ENCODE data around the gene SPEF2. TPM values are rescaled to one million over a fixed set of nuclear protein-coding genes. Genes with fewer than 3 reads are reported as not detected.
A peak's percentile ranks its signal among the peaks of the same experiment; 100 is the strongest.

SPEF2 gene
- total RNA-seq, 1 donor from 2014 or later: 3.4 TPM

DNA sequence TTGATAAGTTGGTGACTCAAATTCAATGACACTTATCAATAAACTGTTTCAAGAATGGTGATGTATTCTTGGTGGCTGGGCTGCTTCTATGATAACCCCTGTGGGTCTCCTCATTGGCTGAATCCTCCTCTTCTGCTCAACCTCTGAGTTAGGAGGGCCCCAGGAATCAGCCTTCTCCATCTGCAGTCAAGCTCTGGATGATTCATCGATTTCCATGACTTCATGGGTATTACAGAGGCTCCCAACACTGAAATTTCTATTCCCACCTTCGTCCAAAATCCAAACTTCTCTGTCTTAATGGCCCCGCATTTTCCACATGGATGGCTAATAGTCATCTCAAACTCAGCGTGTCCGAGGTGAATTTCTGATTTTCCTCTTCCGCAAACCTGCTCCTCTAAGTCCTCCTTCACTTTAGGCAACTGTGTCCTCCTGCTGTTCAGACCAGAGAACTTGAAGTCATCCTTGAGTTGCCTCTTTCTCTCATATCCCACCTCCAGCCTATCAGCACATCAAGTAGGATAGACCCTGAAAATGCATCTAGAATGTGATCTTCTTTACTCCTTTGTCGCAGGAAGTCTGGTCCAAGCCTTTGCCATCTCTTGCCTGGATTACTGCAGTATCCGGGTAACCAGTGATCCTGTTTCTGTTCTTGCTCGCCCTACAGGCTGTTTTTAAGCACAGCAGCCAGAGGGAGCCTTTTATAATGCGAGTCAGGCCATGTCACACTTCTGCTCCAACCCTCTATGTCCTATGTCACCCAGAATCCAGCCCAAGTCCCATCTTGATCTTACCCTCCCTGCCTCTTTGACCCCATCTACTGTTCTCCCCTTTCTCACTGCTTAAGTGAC is 197.7 kb downstream of the SPEF2 start:
- H3K4me3 Mint-ChIP-seq (ENCODE audit: unreplicated experiment): no peak overlapping the region
- no peaks in the 10 kb centered on the region for H3K27me3 ChIP-seq (ENCODE audit: insufficient read depth, low read length)
- TF ChIP-seq, protein P1, sequence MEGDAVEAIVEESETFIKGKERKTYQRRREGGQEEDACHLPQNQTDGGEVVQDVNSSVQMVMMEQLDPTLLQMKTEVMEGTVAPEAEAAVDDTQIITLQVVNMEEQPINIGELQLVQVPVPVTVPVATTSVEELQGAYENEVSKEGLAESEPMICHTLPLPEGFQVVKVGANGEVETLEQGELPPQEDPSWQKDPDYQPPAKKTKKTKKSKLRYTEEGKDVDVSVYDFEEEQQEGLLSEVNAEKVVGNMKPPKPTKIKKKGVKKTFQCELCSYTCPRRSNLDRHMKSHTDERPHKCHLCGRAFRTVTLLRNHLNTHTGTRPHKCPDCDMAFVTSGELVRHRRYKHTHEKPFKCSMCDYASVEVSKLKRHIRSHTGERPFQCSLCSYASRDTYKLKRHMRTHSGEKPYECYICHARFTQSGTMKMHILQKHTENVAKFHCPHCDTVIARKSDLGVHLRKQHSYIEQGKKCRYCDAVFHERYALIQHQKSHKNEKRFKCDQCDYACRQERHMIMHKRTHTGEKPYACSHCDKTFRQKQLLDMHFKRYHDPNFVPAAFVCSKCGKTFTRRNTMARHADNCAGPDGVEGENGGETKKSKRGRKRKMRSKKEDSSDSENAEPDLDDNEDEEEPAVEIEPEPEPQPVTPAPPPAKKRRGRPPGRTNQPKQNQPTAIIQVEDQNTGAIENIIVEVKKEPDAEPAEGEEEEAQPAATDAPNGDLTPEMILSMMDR (IDR thresholded peaks at IDR 0.05; ENCODE audit: insufficient read depth, low read depth, low read length): peak; percentile 37
- no peak for TF ChIP-seq EZH2 (IDR thresholded peaks at IDR 0.05; ENCODE audit: insufficient read depth, low read length)
- no peaks in the 10 kb centered on the region for H3K36me3 Mint-ChIP-seq (ENCODE audit: low read depth, unreplicated experiment)
- no peaks in the 10 kb centered on the region for H4K20me1 ChIP-seq (ENCODE audit: insufficient read depth, low read length)
- no peak for FAIRE-seq
- H3K79me2 ChIP-seq (ENCODE audit: insufficient read depth, low read length): no peaks in the 10 kb centered on the region
- H3K4me1 ChIP-seq (ENCODE audit: insufficient read depth, low read length): no peaks in the 10 kb centered on the region
- no peaks in the 10 kb centered on the region for H3K9me3 ChIP-seq (ENCODE audit: insufficient read depth, low read depth, low read length)
- DNase-seq (ENCODE audit: low read depth): no peak
- no peaks in the 10 kb centered on the region for H3K27me3 Mint-ChIP-seq (ENCODE audit: low read depth, unreplicated experiment)
- no peaks in the 10 kb centered on the region for H3K36me3 ChIP-seq (ENCODE audit: insufficient read depth, low read length)
- H3K9ac ChIP-seq (ENCODE audit: low read length): no peak overlapping the region
- H3K27ac Mint-ChIP-seq (ENCODE audit: unreplicated experiment): no peak overlapping the region
- no peak overlapping the region for H3K4me3 ChIP-seq (ENCODE audit: insufficient read depth, low read depth, low read length)
- H3K4me2 ChIP-seq (ENCODE audit: low read length): no peak overlapping the region
- H3K9me3 Mint-ChIP-seq (ENCODE audit: unreplicated experiment): no peaks in the 10 kb centered on the region
- peaks cover 4% of the 10 kb centered on the region for H3K4me1 Mint-ChIP-seq (ENCODE audit: low read depth, unreplicated experiment)
- no peak overlapping the region for H2AFZ ChIP-seq (ENCODE audit: low read depth, low read length)
- no peak overlapping the region for H3K27ac ChIP-seq (ENCODE audit: low read depth, low read length)

DNA sequence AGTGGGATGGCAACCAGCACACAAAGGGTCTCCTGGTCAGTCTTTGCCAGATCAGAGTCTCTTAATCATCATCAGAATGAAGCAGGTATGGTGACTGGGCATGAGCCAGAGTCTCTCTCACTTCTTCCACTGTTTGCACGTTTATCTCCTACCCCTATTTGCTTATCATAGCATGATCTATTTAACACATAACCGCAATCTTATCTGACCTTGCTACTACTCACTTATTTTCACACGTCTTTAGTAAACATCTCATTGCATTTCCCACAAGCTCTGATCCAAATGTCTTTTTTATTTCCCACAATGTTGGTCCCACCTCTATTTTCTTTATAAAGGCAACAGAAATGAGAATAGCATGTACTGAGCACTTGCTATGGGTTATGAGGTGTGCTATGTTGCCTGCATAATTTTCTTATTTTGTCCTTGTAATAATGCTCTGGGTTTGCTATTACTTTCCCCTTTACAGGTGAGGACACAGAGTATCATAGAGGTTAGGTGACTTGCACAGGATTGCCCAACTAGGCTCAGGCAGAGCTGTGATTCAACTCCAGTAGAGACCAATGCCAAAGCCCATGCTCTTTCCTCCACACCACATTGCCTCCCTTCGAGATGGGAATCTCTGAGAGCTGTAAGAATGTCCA is 199.3 kb downstream of the SPEF2 start:
- no peak for DNase-seq (ENCODE audit: low read depth)
- no peaks in the 10 kb centered on the region for H3K36me3 ChIP-seq (ENCODE audit: insufficient read depth, low read length)
- H2AFZ ChIP-seq (ENCODE audit: low read depth, low read length): no peak overlapping the region
- Mint-ChIP-seq H3K36me3 (ENCODE audit: low read depth, unreplicated experiment) (no peaks in the 10 kb centered on the region), H3K9me3 (ENCODE audit: unreplicated experiment) (peaks cover 3% of the 10 kb centered on the region), H3K27me3 (ENCODE audit: low read depth, unreplicated experiment) (no peaks in the 10 kb centered on the region), H3K4me3 (ENCODE audit: unreplicated experiment) (no peak overlapping the region), H3K4me1 (ENCODE audit: low read depth, unreplicated experiment) (no peaks in the 10 kb centered on the region), H3K27ac (ENCODE audit: unreplicated experiment) (no peak overlapping the region)
- FAIRE-seq: no peak
- TF ChIP-seq, protein P1 (IDR thresholded peaks at IDR 0.05; ENCODE audit: insufficient read depth, low read depth, low read length): no peak
- no peaks in the 10 kb centered on the region for H3K27me3 ChIP-seq (ENCODE audit: insufficient read depth, low read length)
- H3K4me3 ChIP-seq (ENCODE audit: insufficient read depth, low read depth, low read length): no peak overlapping the region
- no peaks in the 10 kb centered on the region for H3K9me3 ChIP-seq (ENCODE audit: insufficient read depth, low read depth, low read length)
- H3K4me1 ChIP-seq (ENCODE audit: insufficient read depth, low read length): no peaks in the 10 kb centered on the region
- H3K4me2 ChIP-seq (ENCODE audit: low read length): no peak overlapping the region
- no peak overlapping the region for H3K27ac ChIP-seq (ENCODE audit: low read depth, low read length)
- no peak overlapping the region for H3K9ac ChIP-seq (ENCODE audit: low read length)
- no peaks in the 10 kb centered on the region for H3K79me2 ChIP-seq (ENCODE audit: insufficient read depth, low read length)
- H4K20me1 ChIP-seq (ENCODE audit: insufficient read depth, low read length): no peaks in the 10 kb centered on the region

DNA sequence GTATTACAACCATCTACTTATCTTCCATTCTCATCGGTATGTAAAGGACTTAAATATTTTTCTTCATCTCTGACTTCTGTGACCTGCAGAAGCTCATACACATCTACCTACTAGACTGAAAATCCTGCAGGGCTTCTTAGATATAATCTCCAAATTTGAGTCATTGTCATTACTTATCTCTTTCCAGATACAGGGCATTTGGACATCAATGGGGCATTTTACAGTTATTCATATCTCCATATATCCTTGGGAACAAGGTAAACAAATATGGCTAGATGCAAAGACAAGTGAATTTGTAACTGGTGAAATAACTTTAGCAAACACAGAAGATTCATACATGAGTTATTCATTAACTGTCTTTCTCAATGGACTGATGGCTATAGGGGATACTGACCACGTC is 201.4 kb downstream of the SPEF2 start:
- no peak overlapping the region for H3K4me3 Mint-ChIP-seq (ENCODE audit: unreplicated experiment)
- no peaks in the 10 kb centered on the region for H3K4me1 Mint-ChIP-seq (ENCODE audit: low read depth, unreplicated experiment)
- no peak for DNase-seq (ENCODE audit: low read depth)
- H3K4me2 ChIP-seq (ENCODE audit: low read length): no peak overlapping the region
- no peak overlapping the region for H3K4me3 ChIP-seq (ENCODE audit: insufficient read depth, low read depth, low read length)
- no peaks in the 10 kb centered on the region for H3K9me3 ChIP-seq (ENCODE audit: insufficient read depth, low read depth, low read length)
- H3K27ac Mint-ChIP-seq (ENCODE audit: unreplicated experiment): no peak overlapping the region
- no peak overlapping the region for H3K9ac ChIP-seq (ENCODE audit: low read length)
- no peaks in the 10 kb centered on the region for H3K27me3 Mint-ChIP-seq (ENCODE audit: low read depth, unreplicated experiment)
- H3K27ac ChIP-seq (ENCODE audit: low read depth, low read length): no peak overlapping the region
- H3K36me3 Mint-ChIP-seq (ENCODE audit: low read depth, unreplicated experiment): no peaks in the 10 kb centered on the region
- no peak overlapping the region for H2AFZ ChIP-seq (ENCODE audit: low read depth, low read length)
- H3K9me3 Mint-ChIP-seq (ENCODE audit: unreplicated experiment): peaks cover 3% of the 10 kb centered on the region
- no peaks in the 10 kb centered on the region for H3K27me3 ChIP-seq (ENCODE audit: insufficient read depth, low read length)
- no peaks in the 10 kb centered on the region for H4K20me1 ChIP-seq (ENCODE audit: insufficient read depth, low read length)
- TF ChIP-seq EZH2 (IDR thresholded peaks at IDR 0.05; ENCODE audit: insufficient read depth, low read length): no peak
- TF ChIP-seq, protein P1 (IDR thresholded peaks at IDR 0.05; ENCODE audit: insufficient read depth, low read depth, low read length): no peak
- H3K79me2 ChIP-seq (ENCODE audit: insufficient read depth, low read length): no peaks in the 10 kb centered on the region
- H3K4me1 ChIP-seq (ENCODE audit: insufficient read depth, low read length): no peaks in the 10 kb centered on the region
- H3K36me3 ChIP-seq (ENCODE audit: insufficient read depth, low read length): no peaks in the 10 kb centered on the region
- no peak for FAIRE-seq

All from astrocyte (in vitro differentiated cells and primary cell).